KBM-7 (cell line): ENCODE results near the gene LRP5.

Source experiments
- DNase-seq: peaks from one replicate; pipeline ENCODE4 v3.0.0-alpha.2; 2015
- in situ Hi-C: fragments of 300-500 bp; cut with MboI; formaldehyde crosslinking; loops from 2 replicates; pipeline ENCODE4 v1.14.3; 2020; ENCODE audit warnings: low sequenced_read_pairs, low pct_unique_long_range_greater_than_20kb, mixed read lengths

Gene LRP5

GRCh38 chr11:68402355-68403031, 90.1 kb downstream of the LRP5 start:
- no peak for DNase-seq
- in situ Hi-C loops: no loop called here

DNA sequence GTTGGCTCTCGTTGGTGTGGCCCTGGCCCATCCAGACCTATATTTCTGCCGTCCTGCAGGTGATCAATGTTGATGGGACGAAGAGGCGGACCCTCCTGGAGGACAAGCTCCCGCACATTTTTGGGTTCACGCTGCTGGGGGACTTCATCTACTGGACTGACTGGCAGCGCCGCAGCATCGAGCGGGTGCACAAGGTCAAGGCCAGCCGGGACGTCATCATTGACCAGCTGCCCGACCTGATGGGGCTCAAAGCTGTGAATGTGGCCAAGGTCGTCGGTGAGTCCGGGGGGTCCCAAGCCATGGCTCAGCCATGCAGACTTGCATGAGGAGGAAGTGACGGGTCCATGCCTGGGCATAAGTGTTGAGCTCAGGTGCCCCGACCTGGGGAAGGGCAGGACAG, 91.0 kb downstream of the LRP5 start:
- DNase-seq: no peak
- in situ Hi-C loops: no loop called here

DNA sequence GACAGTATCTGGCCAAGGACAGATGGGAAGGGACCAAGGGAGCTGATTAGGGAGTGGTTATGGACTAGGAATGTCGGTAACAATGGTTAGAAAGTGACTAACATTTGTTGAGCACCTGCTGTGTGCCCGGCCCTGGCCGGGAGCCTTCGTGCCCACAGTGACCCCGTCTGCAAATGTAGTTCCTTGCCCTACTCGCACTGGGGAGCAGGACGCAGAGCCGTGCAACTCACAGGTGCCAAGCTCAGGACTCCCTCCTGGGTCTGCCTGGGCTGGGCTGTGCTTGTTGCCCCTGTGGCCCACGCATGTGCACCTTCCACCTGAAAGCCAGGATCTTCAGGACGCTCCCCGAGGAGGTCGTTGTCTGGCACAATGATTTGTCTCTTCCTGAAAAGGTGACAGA, 91.4 kb downstream of the LRP5 start:
- in situ Hi-C loops: no loop called here
- no peak for DNase-seq

GRCh38 chr11:68406324-68407313, 94.2 kb downstream of the LRP5 start:
- in situ Hi-C loops: no loop called here

DNA sequence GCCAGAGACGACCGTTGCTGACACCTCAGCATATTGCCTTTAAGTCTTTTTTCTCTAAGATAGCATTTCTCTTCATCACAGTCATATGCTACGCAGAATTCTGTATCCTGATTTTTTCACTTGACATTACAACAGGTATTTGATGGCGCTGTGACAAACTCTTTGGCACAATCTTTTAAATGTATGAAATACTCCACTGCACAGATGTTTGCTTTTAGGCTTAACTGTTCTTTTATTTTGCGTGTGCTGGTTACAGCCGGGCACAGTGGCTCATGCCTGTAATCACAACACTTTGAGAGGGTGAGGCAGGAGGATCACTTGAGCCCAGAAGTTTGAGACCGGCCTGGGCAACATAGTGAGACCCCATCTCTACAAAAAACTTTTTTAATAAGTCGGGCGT, 96.1 kb downstream of the LRP5 start:
- DNase-seq: no peak
- in situ Hi-C loops: no loop called here

More at GRCh38 chr11:68406324-68407313, 94.2 kb downstream of the LRP5 start:
- DNase-seq: no peak

DNA sequence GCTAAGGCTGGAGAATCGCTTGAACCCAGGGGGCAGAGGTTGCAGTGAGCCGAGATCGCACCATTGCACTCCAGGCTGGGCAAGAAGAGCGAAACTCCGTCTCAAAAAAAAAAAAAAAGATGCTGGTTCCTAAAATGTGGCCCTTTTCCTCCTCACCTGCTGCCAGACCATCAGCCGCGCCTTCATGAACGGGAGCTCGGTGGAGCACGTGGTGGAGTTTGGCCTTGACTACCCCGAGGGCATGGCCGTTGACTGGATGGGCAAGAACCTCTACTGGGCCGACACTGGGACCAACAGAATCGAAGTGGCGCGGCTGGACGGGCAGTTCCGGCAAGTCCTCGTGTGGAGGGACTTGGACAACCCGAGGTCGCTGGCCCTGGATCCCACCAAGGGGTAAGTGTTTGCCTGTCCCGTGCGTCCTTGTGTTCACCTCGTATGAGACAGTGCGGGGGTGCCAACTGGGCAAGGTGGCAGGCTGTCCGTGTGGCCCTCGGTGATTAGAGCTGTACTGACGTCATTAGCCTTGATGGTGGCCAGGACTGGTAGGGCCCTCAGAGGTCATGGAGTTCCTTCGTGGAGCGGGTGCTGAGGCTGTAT, 97.5 kb downstream of the LRP5 start:
- in situ Hi-C loops: no loop called here
- DNase-seq: no peak

GRCh38 chr11:68411501-68411991, 99.2 kb downstream of the LRP5 start:
- in situ Hi-C loops: no loop called here
- DNase-seq: no peak

GRCh38 chr11:68412593-68413475, 100.4 kb downstream of the LRP5 start:
- DNase-seq: no peak

DNA sequence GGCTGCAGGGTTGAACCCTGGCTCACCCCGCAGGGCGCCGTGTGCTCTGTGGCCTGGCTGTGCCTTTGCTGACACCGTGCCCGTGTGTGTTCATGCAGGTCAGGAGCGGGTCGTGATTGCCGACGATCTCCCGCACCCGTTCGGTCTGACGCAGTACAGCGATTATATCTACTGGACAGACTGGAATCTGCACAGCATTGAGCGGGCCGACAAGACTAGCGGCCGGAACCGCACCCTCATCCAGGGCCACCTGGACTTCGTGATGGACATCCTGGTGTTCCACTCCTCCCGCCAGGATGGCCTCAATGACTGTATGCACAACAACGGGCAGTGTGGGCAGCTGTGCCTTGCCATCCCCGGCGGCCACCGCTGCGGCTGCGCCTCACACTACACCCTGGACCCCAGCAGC, 101.2 kb downstream of the LRP5 start:
- no peak for DNase-seq
- in situ Hi-C loops: no loop called here

More at GRCh38 chr11:68412593-68413475, 100.4 kb downstream of the LRP5 start:
- in situ Hi-C loops: no loop called here

- in situ Hi-C loops: no loop called here
- no peak for DNase-seq
Measured at GRCh38 chr11:68414496-68415221, 102.3 kb downstream of the LRP5 start.

DNA sequence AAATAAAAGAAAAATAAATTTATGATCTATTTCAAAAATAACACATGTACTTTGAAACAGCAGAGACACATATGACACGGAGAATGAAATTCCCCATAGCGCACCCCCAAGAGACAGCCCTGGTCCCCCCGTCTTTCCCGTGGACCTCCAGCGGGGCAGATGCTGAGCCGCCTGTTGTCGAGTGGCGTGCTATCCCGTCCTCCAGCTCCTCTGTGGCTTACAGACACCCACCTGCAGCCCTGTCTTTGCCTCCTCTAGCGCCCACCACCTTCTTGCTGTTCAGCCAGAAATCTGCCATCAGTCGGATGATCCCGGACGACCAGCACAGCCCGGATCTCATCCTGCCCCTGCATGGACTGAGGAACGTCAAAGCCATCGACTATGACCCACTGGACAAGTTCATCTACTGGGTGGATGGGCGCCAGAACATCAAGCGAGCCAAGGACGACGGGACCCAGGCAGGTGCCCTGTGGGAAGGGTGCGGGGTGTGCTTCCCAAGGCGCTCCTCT, 103.7 kb downstream of the LRP5 start:
- in situ Hi-C loops: no loop called here
- DNase-seq: no peak

GRCh38 chr11:68418648-68419047, 106.3 kb downstream of the LRP5 start:
- no peak for DNase-seq

GRCh38 chr11:68420171-68420570, 107.8 kb downstream of the LRP5 start:
- DNase-seq: no peak
- in situ Hi-C loops: no loop called here

More at GRCh38 chr11:68418648-68419047, 106.3 kb downstream of the LRP5 start:
- in situ Hi-C loops: no loop called here

GRCh38 chr11:68423481-68423880, 111.1 kb downstream of the LRP5 start:
- in situ Hi-C loops: no loop called here
- DNase-seq: no peak

GRCh38 chr11:68424101-68424632, 111.8 kb downstream of the LRP5 start:
- in situ Hi-C loops: no loop called here
- DNase-seq: no peak

- in situ Hi-C loops: no loop called here
- DNase-seq: no peak
Measured at GRCh38 chr11:68424981-68425865, 112.8 kb downstream of the LRP5 start.

DNA sequence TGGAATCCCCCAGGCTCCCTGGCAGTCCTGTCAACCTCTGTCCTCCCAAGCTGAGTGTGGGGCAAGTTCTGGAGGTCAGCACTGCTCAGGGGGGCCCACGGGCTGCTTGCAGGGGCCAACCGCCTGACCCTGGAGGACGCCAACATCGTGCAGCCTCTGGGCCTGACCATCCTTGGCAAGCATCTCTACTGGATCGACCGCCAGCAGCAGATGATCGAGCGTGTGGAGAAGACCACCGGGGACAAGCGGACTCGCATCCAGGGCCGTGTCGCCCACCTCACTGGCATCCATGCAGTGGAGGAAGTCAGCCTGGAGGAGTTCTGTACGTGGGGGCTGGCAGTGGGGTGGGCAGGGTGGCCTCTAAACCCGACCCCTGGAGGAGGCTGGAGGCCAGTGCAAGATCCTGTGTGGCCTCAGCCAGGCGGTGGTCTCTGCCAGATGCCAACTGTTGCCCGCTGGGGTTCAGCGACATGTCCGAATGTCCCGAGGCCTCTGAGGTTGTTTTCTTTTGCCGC, 113.5 kb downstream of the LRP5 start:
- in situ Hi-C loops: no loop called here
- no peak for DNase-seq
